ENCODE measurements around the gene ZNF24. TPM values are rescaled to one million over a fixed set of nuclear protein-coding genes. Genes with fewer than 3 reads are reported as not detected.

ZNF24 gene
- total and polyA plus RNA-seq, 12 donors, result 10.3 to 55.1 (median 47.6) TPM

DNA sequence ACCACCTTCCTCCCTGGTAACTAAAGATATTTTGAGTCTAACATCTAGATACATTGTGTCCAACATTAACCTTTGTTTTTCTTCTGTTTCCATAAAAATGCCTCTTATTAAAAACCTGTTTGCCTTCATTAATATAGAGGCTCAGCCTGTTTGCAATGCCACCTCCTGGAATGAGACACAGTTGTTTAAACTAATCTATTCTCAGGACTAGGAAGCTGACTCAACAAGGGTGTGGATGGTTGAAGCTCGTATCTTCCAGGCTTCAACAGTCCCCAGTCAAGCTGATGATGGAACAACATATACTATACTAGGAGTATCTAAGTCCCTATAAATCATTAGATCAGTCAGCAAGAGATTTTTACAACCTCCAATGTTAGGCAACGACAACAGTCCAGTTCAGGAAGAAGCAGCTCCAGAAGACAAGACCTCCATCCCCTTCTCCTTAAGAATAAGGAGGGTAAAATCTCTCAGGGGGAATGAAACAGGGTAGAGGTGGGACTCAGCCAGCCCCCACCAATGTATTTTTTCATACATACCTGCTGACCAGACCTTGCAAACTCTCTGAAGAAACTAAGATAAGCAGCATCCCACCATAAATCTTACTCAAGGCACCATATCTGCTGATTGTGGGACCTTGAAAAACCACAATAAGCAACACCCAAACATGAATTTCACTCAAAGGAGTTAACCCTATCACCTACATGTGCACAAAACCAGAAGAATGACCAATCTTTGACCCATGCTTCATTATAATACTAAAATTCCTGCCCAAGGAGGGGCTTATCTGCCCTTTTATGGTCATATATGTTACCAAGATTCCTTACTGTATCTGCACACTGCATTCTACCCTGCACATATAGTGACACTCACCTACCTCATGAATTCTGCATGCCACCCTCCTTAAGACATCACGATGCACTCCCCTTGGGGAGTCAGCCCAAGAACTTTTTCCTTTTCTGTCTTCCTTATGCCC, 21.4 kb downstream of the ZNF24 start:
- ATAC-seq (no peak), DNase-seq (no peak)
- Histone ChIP-seq H3K4me1 (no peaks in the 10 kb centered on the region), H3K4me3 (no peak overlapping the region), H3K9me3 (peaks cover 0 to 4% (median 0%) of the 10 kb centered on the region in 11 donors), H3K36me3 (no peaks in the 10 kb centered on the region), H3K27ac (no peak overlapping the region), H3K27me3 (no peaks in the 10 kb centered on the region)
- intact Hi-C loops (cut with DNase I), result no loop called here
- TF ChIP-seq CTCF (IDR thresholded peaks at IDR 0.05), result no peak
- 86% methylated on average over 3 of the region's 3 CpGs for WGBS, 2 donors

GRCh38 chr18:35311496-35311895, 32.7 kb downstream of the ZNF24 start:
- Histone ChIP-seq H3K36me3 (peaks cover 0 to 35% (median 15%) of the 10 kb centered on the region in 9 donors), H3K4me1 (peaks cover 0 to 6% (median 0%) of the 10 kb centered on the region in 9 donors), H3K27me3 (no peaks in the 10 kb centered on the region), H3K4me3 (no peak overlapping the region), H3K27ac (peak overlapping the region in 1 of 10 donors; percentile 35), H3K9me3 (peaks cover 0 to 99% (median 55%) of the 10 kb centered on the region in 11 donors)
- DNase-seq (no peak), ATAC-seq (no peak)
- no peak for TF ChIP-seq CTCF (IDR thresholded peaks at IDR 0.05)
- WGBS, 2 donors, result 37 to 41% methylated on average over 2 of the region's 2 CpGs
- intact Hi-C loops (cut with DNase I), result no loop called here

DNA sequence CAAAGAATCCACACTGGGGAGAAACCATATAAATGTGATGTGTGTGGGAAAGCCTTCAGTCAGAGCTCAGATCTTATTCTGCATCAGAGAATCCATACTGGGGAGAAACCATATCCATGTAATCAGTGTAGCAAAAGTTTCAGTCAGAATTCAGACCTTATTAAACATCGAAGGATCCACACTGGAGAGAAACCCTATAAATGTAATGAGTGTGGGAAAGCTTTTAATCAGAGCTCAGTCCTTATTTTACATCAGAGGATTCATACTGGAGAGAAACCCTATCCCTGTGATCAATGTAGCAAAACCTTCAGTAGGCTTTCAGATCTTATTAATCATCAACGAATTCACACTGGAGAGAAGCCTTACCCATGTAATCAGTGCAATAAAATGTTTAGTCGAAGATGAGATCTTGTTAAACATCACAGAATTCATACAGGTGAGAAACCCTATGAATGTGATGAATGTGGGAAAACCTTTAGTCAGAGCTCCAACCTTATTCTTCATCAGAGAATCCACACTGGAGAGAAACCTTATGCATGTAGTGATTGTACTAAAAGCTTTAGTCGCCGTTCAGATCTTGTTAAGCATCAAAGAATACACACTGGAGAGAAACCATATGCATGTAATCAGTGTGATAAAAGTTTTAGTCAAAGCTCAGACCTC, 37.5 kb downstream of the ZNF24 start:
- DNase-seq, result no peak
- Histone ChIP-seq H3K27me3 (no peaks in the 10 kb centered on the region), H3K4me3 (no peak overlapping the region), H3K9me3 (peaks cover 0 to 100% (median 89%) of the 10 kb centered on the region in 11 donors), H3K4me1 (no peaks in the 10 kb centered on the region), H3K27ac (no peak overlapping the region), H3K36me3 (peaks cover 0 to 82% (median 42%) of the 10 kb centered on the region in 9 donors)
- no peak for ATAC-seq
- 98% methylated on average over 5 of the region's 5 CpGs for WGBS, 2 donors
- TF ChIP-seq CTCF (IDR thresholded peaks at IDR 0.05), result no peak
- intact Hi-C loops (cut with DNase I), result no loop called here

GRCh38 chr18:35303610-35304009, 40.6 kb downstream of the ZNF24 start:
- intact Hi-C loops (cut with DNase I), result no loop called here
- DNase-seq, result no peak
- Histone ChIP-seq H3K27me3 (no peaks in the 10 kb centered on the region), H3K4me1 (no peaks in the 10 kb centered on the region), H3K4me3 (no peak overlapping the region), H3K36me3 (peaks cover 0 to 100% (median 48%) of the 10 kb centered on the region in 9 donors), H3K27ac (no peak overlapping the region), H3K9me3 (peaks cover 0 to 100% (median 88%) of the 10 kb centered on the region in 11 donors)
- no peak for TF ChIP-seq CTCF (IDR thresholded peaks at IDR 0.05)
- 43 to 59% methylated on average over 4 of the region's 4 CpGs for WGBS, 2 donors
- no peak for ATAC-seq

Measured in heart right ventricle (tissue), 16 donors.